Measurements from ENCODE around the gene ZNF253. TPM values are rescaled to one million over a fixed set of nuclear protein-coding genes. Genes with fewer than 3 reads are reported as not detected.
A peak's percentile ranks its signal among the peaks of the same experiment; 100 is the strongest.
"Not testable (repeated sequence)": the region's sequence is repeated elsewhere in the genome, so short reads cannot be mapped to it uniquely, and the experiment has no call there.

The ZNF253 gene
- total and polyA plus RNA-seq, 2 donors = 9.3 to 12.1 TPM

DNA sequence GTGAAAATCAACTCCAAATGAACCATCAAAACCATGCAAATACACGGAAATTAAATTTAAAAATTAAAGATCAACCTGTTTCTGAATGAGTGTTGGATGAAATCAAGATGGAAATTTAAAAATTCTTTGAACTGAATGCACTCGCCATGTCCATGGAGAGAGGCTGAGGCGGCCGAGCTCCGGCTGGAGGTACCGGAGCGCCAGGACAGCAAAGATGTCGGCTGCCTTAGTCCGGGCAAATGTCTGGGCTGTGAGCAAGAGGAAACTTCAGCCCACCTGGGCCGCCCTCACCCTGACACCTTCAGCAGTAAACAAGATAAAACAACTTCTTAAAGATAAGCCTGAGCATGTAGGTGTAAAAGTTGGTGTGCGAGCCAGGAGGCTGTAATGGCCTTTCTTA, 38.8 kb upstream of the ZNF253 start:
- Histone ChIP-seq H3K4me1 (ENCODE audit: control insufficient read depth in 2 of 2, insufficient read depth in 2 of 2, low read length in 2 of 2) (peaks cover 0 to 3% of the 10 kb centered on the region in 2 donors), H3K4me3 (ENCODE audit: low read length in 2 of 2) (no peak overlapping the region), H3K27me3 (ENCODE audit: control insufficient read depth in 2 of 2, insufficient read depth in 1 of 2, low read length in 1 of 2) (no peaks in the 10 kb centered on the region), H3K36me3 (ENCODE audit: control insufficient read depth in 2 of 2, insufficient read depth in 2 of 2, low read length in 1 of 2) (no peaks in the 10 kb centered on the region), H3K9me3 (ENCODE audit: control insufficient read depth in 2 of 2, insufficient read depth in 1 of 2, low read length in 1 of 2) (peaks cover 7 to 32% of the 10 kb centered on the region in 2 donors), H3K27ac (ENCODE audit: low read depth in 1 of 2, low read length in 1 of 2) (no peak overlapping the region)
- no peak for DNase-seq (ENCODE audit: low read depth in 6 of 9, low spot score in 9 of 9)
- WGBS = 96% methylated on average over 11 of the region's 11 CpGs

DNA sequence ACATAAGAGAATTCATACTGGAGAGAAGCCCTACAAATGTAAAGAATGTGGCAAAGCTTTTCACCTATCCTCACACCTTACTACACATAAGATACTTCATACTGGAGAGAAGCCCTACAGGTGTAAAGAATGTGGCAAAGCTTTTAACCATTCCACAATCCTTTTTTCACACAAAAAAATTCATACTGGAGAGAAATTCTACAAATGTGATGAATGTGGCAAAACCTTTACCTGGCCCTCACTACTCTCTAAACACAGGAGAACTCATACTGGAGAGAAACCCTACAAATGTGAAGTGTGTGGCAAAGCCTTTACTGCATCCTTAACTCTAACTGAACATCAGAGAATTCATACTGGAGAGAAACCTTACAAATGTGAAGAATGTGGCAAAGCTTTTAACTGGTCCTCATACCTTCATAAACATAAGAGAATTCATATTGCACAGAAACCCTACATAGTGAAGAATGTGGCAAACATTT, 30.1 kb upstream of the ZNF253 start:
- DNase-seq (ENCODE audit: low read depth in 6 of 9, low spot score in 9 of 9) = no peak
- H3K9me3 ChIP-seq (ENCODE audit: control insufficient read depth in 2 of 2, insufficient read depth in 1 of 2, low read length in 1 of 2) = peaks cover 2 to 23% of the 10 kb centered on the region in 2 donors
- H3K27ac ChIP-seq (ENCODE audit: low read depth in 1 of 2, low read length in 1 of 2) = no peak overlapping the region
- H3K27me3 ChIP-seq (ENCODE audit: control insufficient read depth in 2 of 2, insufficient read depth in 1 of 2, low read length in 1 of 2) = no peaks in the 10 kb centered on the region
- no peaks in the 10 kb centered on the region for H3K4me1 ChIP-seq (ENCODE audit: control insufficient read depth in 2 of 2, insufficient read depth in 2 of 2, low read length in 2 of 2)
- no peak overlapping the region for H3K4me3 ChIP-seq (ENCODE audit: low read length in 2 of 2)
- H3K36me3 ChIP-seq (ENCODE audit: control insufficient read depth in 2 of 2, insufficient read depth in 2 of 2, low read length in 1 of 2) = no peaks in the 10 kb centered on the region

GRCh38 chr19:19847781-19848180, 17.9 kb upstream of the ZNF253 start:
- no peaks in the 10 kb centered on the region for H3K36me3 ChIP-seq (ENCODE audit: control insufficient read depth in 2 of 2, insufficient read depth in 2 of 2, low read length in 1 of 2)
- H3K4me3 ChIP-seq (ENCODE audit: low read length in 2 of 2) = no peak overlapping the region
- no peaks in the 10 kb centered on the region for H3K4me1 ChIP-seq (ENCODE audit: control insufficient read depth in 2 of 2, insufficient read depth in 2 of 2, low read length in 2 of 2)
- no peaks in the 10 kb centered on the region for H3K27me3 ChIP-seq (ENCODE audit: control insufficient read depth in 2 of 2, insufficient read depth in 1 of 2, low read length in 1 of 2)
- H3K27ac ChIP-seq (ENCODE audit: low read depth in 1 of 2, low read length in 1 of 2) = no peak overlapping the region
- 98% methylated on average over 12 of the region's 12 CpGs for WGBS
- no peak for DNase-seq (ENCODE audit: low read depth in 6 of 9, low spot score in 9 of 9)
- H3K9me3 ChIP-seq (ENCODE audit: control insufficient read depth in 2 of 2, insufficient read depth in 1 of 2, low read length in 1 of 2) = peaks cover 3 to 28% of the 10 kb centered on the region in 2 donors

GRCh38 chr19:19849056-19849455, 16.6 kb upstream of the ZNF253 start:
- WGBS = 96% methylated on average over 6 of the region's 6 CpGs
- Histone ChIP-seq H3K4me1 (ENCODE audit: control insufficient read depth in 2 of 2, insufficient read depth in 2 of 2, low read length in 2 of 2) (no peaks in the 10 kb centered on the region), H3K27me3 (ENCODE audit: control insufficient read depth in 2 of 2, insufficient read depth in 1 of 2, low read length in 1 of 2) (no peaks in the 10 kb centered on the region), H3K27ac (ENCODE audit: low read depth in 1 of 2, low read length in 1 of 2) (no peak overlapping the region), H3K4me3 (ENCODE audit: low read length in 2 of 2) (no peak overlapping the region), H3K9me3 (ENCODE audit: control insufficient read depth in 2 of 2, insufficient read depth in 1 of 2, low read length in 1 of 2) (peaks cover 2 to 22% of the 10 kb centered on the region in 2 donors), H3K36me3 (ENCODE audit: control insufficient read depth in 2 of 2, insufficient read depth in 2 of 2, low read length in 1 of 2) (no peaks in the 10 kb centered on the region)
- no peak for DNase-seq (ENCODE audit: low read depth in 6 of 9, low spot score in 9 of 9)

- H3K27ac ChIP-seq (ENCODE audit: low read depth in 1 of 2, low read length in 1 of 2); H3K4me3 ChIP-seq (ENCODE audit: low read length in 2 of 2); H3K36me3 ChIP-seq (ENCODE audit: control insufficient read depth in 2 of 2, insufficient read depth in 2 of 2, low read length in 1 of 2); H3K4me1 ChIP-seq (ENCODE audit: control insufficient read depth in 2 of 2, insufficient read depth in 2 of 2, low read length in 2 of 2); H3K27me3 ChIP-seq (ENCODE audit: control insufficient read depth in 2 of 2, insufficient read depth in 1 of 2, low read length in 1 of 2); DNase-seq (ENCODE audit: low read depth in 6 of 9, low spot score in 9 of 9): not testable (repeated sequence)
- 52% methylated on average over 2 of the region's 2 CpGs for WGBS
- peaks cover 0 to 14% of the 10 kb centered on the region in 2 donors for H3K9me3 ChIP-seq (ENCODE audit: control insufficient read depth in 2 of 2, insufficient read depth in 1 of 2, low read length in 1 of 2)
Measured at GRCh38 chr19:19851740-19852139, 13.9 kb upstream of the ZNF253 start.

DNA sequence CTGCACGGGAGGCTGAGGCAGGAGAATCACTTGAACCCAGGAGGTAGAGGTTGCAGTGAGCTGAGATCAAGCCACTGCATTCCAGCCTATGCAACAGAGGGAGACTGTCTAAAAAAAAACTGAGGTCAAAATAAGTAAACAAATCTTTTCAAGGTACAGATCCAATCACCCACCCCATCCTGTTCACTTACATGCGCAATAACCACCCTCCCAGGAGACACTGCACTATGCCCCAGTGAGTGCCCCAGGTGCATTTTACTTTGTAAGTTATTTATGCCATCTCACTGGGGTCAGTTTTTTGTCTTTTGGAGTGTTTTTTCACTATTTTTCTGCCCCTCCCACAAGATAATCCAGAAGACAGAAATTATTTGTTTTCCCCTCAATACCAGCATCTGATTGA, 6.9 kb upstream of the ZNF253 start:
- H3K4me1 ChIP-seq (ENCODE audit: control insufficient read depth in 2 of 2, insufficient read depth in 2 of 2, low read length in 2 of 2) = no peaks in the 10 kb centered on the region
- H3K36me3 ChIP-seq (ENCODE audit: control insufficient read depth in 2 of 2, insufficient read depth in 2 of 2, low read length in 1 of 2) = no peaks in the 10 kb centered on the region
- DNase-seq (ENCODE audit: low read depth in 6 of 9, low spot score in 9 of 9) = no peak
- no peaks in the 10 kb centered on the region for H3K27me3 ChIP-seq (ENCODE audit: control insufficient read depth in 2 of 2, insufficient read depth in 1 of 2, low read length in 1 of 2)
- H3K4me3 ChIP-seq (ENCODE audit: low read length in 2 of 2) = no peak overlapping the region
- H3K27ac ChIP-seq (ENCODE audit: low read depth in 1 of 2, low read length in 1 of 2) = no peak overlapping the region
- H3K9me3 ChIP-seq (ENCODE audit: control insufficient read depth in 2 of 2, insufficient read depth in 1 of 2, low read length in 1 of 2) = peaks cover 2 to 16% of the 10 kb centered on the region in 2 donors
- WGBS = 99% methylated on average over 2 of the region's 2 CpGs

GRCh38 chr19:19860756-19861390, 4.8 kb upstream of the ZNF253 start:
- Histone ChIP-seq H3K27ac (ENCODE audit: low read depth in 1 of 2, low read length in 1 of 2) (no peak overlapping the region), H3K4me3 (ENCODE audit: low read length in 2 of 2) (peak overlapping the region; percentile 27 to 29), H3K4me1 (ENCODE audit: control insufficient read depth in 2 of 2, insufficient read depth in 2 of 2, low read length in 2 of 2) (no peaks in the 10 kb centered on the region), H3K27me3 (ENCODE audit: control insufficient read depth in 2 of 2, insufficient read depth in 1 of 2, low read length in 1 of 2) (no peaks in the 10 kb centered on the region), H3K9me3 (ENCODE audit: control insufficient read depth in 2 of 2, insufficient read depth in 1 of 2, low read length in 1 of 2) (peaks cover 2 to 19% of the 10 kb centered on the region in 2 donors), H3K36me3 (ENCODE audit: control insufficient read depth in 2 of 2, insufficient read depth in 2 of 2, low read length in 1 of 2) (no peaks in the 10 kb centered on the region)
- peak; percentile 9 to 76 (median 56) for DNase-seq (ENCODE audit: low read depth in 6 of 9, low spot score in 9 of 9)
- WGBS = 19% methylated on average over 29 of the region's 29 CpGs

- WGBS = 11% methylated on average over 23 of the region's 23 CpGs
- H3K4me3 ChIP-seq (ENCODE audit: low read length in 2 of 2) = peak overlapping the region; percentile 64 to 89
Measured at GRCh38 chr19:19866611-19867248, 1.0 kb downstream of the ZNF253 start.

GRCh38 chr19:19870086-19870485, 4.4 kb downstream of the ZNF253 start:
- H3K9me3 ChIP-seq (ENCODE audit: control insufficient read depth in 2 of 2, insufficient read depth in 1 of 2, low read length in 1 of 2) = peaks cover 5 to 19% of the 10 kb centered on the region in 2 donors
- not testable (repeated sequence) for H3K27me3 ChIP-seq (ENCODE audit: control insufficient read depth in 2 of 2, insufficient read depth in 1 of 2, low read length in 1 of 2); H3K4me1 ChIP-seq (ENCODE audit: control insufficient read depth in 2 of 2, insufficient read depth in 2 of 2, low read length in 2 of 2); H3K27ac ChIP-seq (ENCODE audit: low read depth in 1 of 2, low read length in 1 of 2); H3K36me3 ChIP-seq (ENCODE audit: control insufficient read depth in 2 of 2, insufficient read depth in 2 of 2, low read length in 1 of 2); DNase-seq (ENCODE audit: low read depth in 6 of 9, low spot score in 9 of 9); H3K4me3 ChIP-seq (ENCODE audit: low read length in 2 of 2)
- 97% methylated on average over 5 of the region's 5 CpGs for WGBS

More at GRCh38 chr19:19866611-19867248, 1.0 kb downstream of the ZNF253 start:
- Histone ChIP-seq H3K27me3 (ENCODE audit: control insufficient read depth in 2 of 2, insufficient read depth in 1 of 2, low read length in 1 of 2) (no peaks in the 10 kb centered on the region), H3K36me3 (ENCODE audit: control insufficient read depth in 2 of 2, insufficient read depth in 2 of 2, low read length in 1 of 2) (no peaks in the 10 kb centered on the region), H3K27ac (ENCODE audit: low read depth in 1 of 2, low read length in 1 of 2) (peak overlapping the region; percentile 98 to 99), H3K4me1 (ENCODE audit: control insufficient read depth in 2 of 2, insufficient read depth in 2 of 2, low read length in 2 of 2) (peaks cover 2 to 3% of the 10 kb centered on the region in 2 donors), H3K9me3 (ENCODE audit: control insufficient read depth in 2 of 2, insufficient read depth in 1 of 2, low read length in 1 of 2) (peaks cover 0 to 9% of the 10 kb centered on the region in 2 donors)
- peak; percentile 3 to 53 (median 16) for DNase-seq (ENCODE audit: low read depth in 6 of 9, low spot score in 9 of 9)
